SK-N-SH (cell line): ENCODE data around the gene FARSA. TPM values are rescaled to one million over a fixed set of nuclear protein-coding genes. Genes with fewer than 3 reads are reported as not detected.
"Not testable (repeated sequence)": the region's sequence is repeated elsewhere in the genome, so short reads cannot be mapped to it uniquely, and the experiment has no call there.

Source experiments
- CTCF ChIA-PET: fragments of 300-600, 350-600 bp; formaldehyde crosslinking; extraction: SDS; loops from one replicate; lab custom pipeline; 2021; lab: Yijun Ruan, JAX
- POLR2A ChIA-PET: fragments of 350-600 bp; sonication (Branson Sonifier 250); formaldehyde crosslinking; extraction: SDS; loops from one replicate; lab custom pipeline; 2020; ENCODE audit warnings: antibody characterized with exemption, inconsistent platforms; lab: Yijun Ruan, JAX
- DNase-seq: peaks from one replicate; pipeline ENCODE4 v3.0.0; 2012
- H2AFZ ChIP-seq: fragments of 200-600 bp; sonication (generic); 2 replicates; pipeline ENCODE4 v1.8.1; 2016; ENCODE audit warnings: antibody characterized with exemption, mild to moderate bottlenecking, low read depth
- H3F3A ChIP-seq: fragments of 200-600 bp; sonication (generic); replicated peaks from 2 replicates; pipeline ENCODE3; 2016; ENCODE audit warnings: antibody characterized with exemption, mild to moderate bottlenecking; ENCODE audit not compliant: insufficient read depth
- H3K27ac ChIP-seq, 2 experiments: fragments of 200-500 bp in 1 of 2; fragments of 200-600 bp in 1 of 2; sonication (Bioruptor generic) in 1 of 2; sonication (generic), shearing (Covaris generic) in 1 of 2; 2 replicates each; pipeline versions ENCODE4 v1.5.1 to v1.6.1; 2014 to 2016; ENCODE audit warnings: low read depth in 2 of 2, inconsistent platforms in 1 of 2, low read length in 1 of 2, mild to moderate bottlenecking in 1 of 2, mixed read lengths in 1 of 2
- H3K27me3 ChIP-seq: fragments of 200-600 bp; sonication (generic), shearing (Covaris generic); 2 replicates; pipeline ENCODE4 v1.6.1; 2016; ENCODE audit warnings: mixed run types; ENCODE audit not compliant: insufficient read depth
- H3K36me3 ChIP-seq, 2 experiments: fragments of 200-500 bp in 1 of 2; fragments of 200-600 bp in 1 of 2; sonication (Bioruptor generic) in 1 of 2; sonication (generic) in 1 of 2; replicated peaks in 1 of 2; 2 replicates each; pipeline versions ENCODE3 to v1.5.1; 2014 to 2016; ENCODE audit warnings: low read length in 1 of 2, mild to moderate bottlenecking in 1 of 2; ENCODE audit not compliant: insufficient read depth in 2 of 2, control insufficient read depth in 1 of 2
- H3K4me1 ChIP-seq, 2 experiments: fragments of 200-500 bp in 1 of 2; fragments of 200-600 bp in 1 of 2; sonication (Bioruptor generic) in 1 of 2; sonication (generic), shearing (Covaris generic) in 1 of 2; 2 replicates each; pipeline versions ENCODE4 v1.5.1 to v1.6.1; 2014 to 2016; ENCODE audit warnings: low read depth in 1 of 2, low read length in 1 of 2, mixed run types in 1 of 2; ENCODE audit not compliant: insufficient read depth in 2 of 2, control insufficient read depth in 1 of 2
- H3K4me2 ChIP-seq: fragments of 200-600 bp; sonication (generic), shearing (Covaris generic); 2 replicates; pipeline ENCODE4 v1.6.1; 2017; ENCODE audit warnings: mixed run types
- H3K4me3 ChIP-seq, 2 experiments: fragments of 200-500 bp in 1 of 2; fragments of 200-600 bp in 1 of 2; sonication (Bioruptor generic) in 1 of 2; sonication (generic), shearing (Covaris generic) in 1 of 2; 2 replicates each; pipeline versions ENCODE4 v1.5.1 to v1.8.1; 2014 to 2016; ENCODE audit warnings: low read depth in 2 of 2, inconsistent platforms in 1 of 2, low read length in 1 of 2, mild to moderate bottlenecking in 1 of 2, mixed read lengths in 1 of 2, moderate library complexity in 1 of 2
- H3K79me2 ChIP-seq: fragments of 200-600 bp; sonication (generic); 2 replicates; pipeline ENCODE4 v1.8.1; 2017; ENCODE audit warnings: mild to moderate bottlenecking; ENCODE audit not compliant: insufficient read depth
- H3K9ac ChIP-seq: fragments of 200-600 bp; sonication (generic); 2 replicates; pipeline ENCODE4 v1.6.1; 2017; ENCODE audit warnings: mixed run types
- H3K9me2 ChIP-seq: fragments of 200-600 bp; sonication (generic); 2 replicates; pipeline ENCODE4 v1.6.1; 2017; ENCODE audit warnings: mixed run types
- H3K9me3 ChIP-seq: fragments of 200-600 bp; sonication (generic); 2 replicates; pipeline ENCODE4 v1.6.1; 2017; ENCODE audit warnings: mixed run types, mild to moderate bottlenecking, moderate library complexity
- H4K20me1 ChIP-seq: fragments of 200-600 bp; sonication (generic); 2 replicates; pipeline ENCODE4 v1.6.1; 2017; ENCODE audit warnings: mild to moderate bottlenecking, mixed run types; ENCODE audit not compliant: insufficient read depth
- CTCF ChIP-seq: fragments of 200-600 bp; sonication (generic); IDR thresholded peaks from 2 replicates; pipeline ENCODE4 v1.6.1; 2017; ENCODE audit warnings: antibody characterized with exemption, mild to moderate bottlenecking, moderate library complexity
- ELF1 ChIP-seq: IDR thresholded peaks from 2 replicates; pipeline ENCODE4 v1.4.0; 2012
- EP300 ChIP-seq, 2 experiments: IDR thresholded peaks; 2 replicates each; pipeline versions ENCODE4 v1.4.0 to v1.6.1; 2012; ENCODE audit warnings: borderline replicate concordance in 1 of 2, low read depth in 1 of 2, low read length in 1 of 2
- GATA2 ChIP-seq: sonication (generic); formaldehyde crosslinking; IDR thresholded peaks from 2 replicates; pipeline ENCODE4 v1.5.0; 2020; ENCODE audit warnings: mild to moderate bottlenecking, missing genetic modification reagents
- IRF3 ChIP-seq: fragments of 150-350 bp; IDR thresholded peaks from 2 replicates; pipeline ENCODE4 v1.6.1; 2016; ENCODE audit warnings: mild to moderate bottlenecking, low read depth, low read length
- JUND ChIP-seq: IDR thresholded peaks from 2 replicates; pipeline ENCODE4 v1.4.0; 2012
- POLR2AphosphoS5 ChIP-seq: IDR thresholded peaks from 2 replicates; pipeline ENCODE4 v1.6.1; 2012; ENCODE audit warnings: low read depth, low read length
- RFX5 ChIP-seq: IDR thresholded peaks from 2 replicates; pipeline ENCODE4 v1.6.1; 2012; ENCODE audit warnings: mild to moderate bottlenecking, improper control_type of control experiment, low read length
- SIN3A ChIP-seq: IDR thresholded peaks from 2 replicates; pipeline ENCODE4 v1.6.1; 2012; ENCODE audit warnings: low read depth, mild to moderate bottlenecking, low read length, moderate library complexity, borderline replicate concordance
- TAF1 ChIP-seq: IDR thresholded peaks from 2 replicates; pipeline ENCODE4 v1.6.1; 2012; ENCODE audit warnings: low read depth, mild to moderate bottlenecking, low read length, moderate library complexity, borderline replicate concordance
- YY1 ChIP-seq: IDR thresholded peaks from 2 replicates; pipeline ENCODE4 v1.4.0; 2012; ENCODE audit warnings: low read depth, mild to moderate bottlenecking
- WGBS: methylation state at CpG from one replicate; pipeline ENCODE4 v1.1.6; 2017; ENCODE audit warnings: low lambda C conversion rate; 5-methylcytosine and 5-hydroxymethylcytosine counted together
- polyA plus RNA-seq, 3 experiments: library from polyadenylated mRNA; depleted of rRNA; stranded (reverse); fragments of >200 nt; gene quantifications; 2 replicates each; pipeline ENCODE4 v1.2.3, GENCODE V29; 2012
- TF ChIP-seq, protein P1 (sequence below): fragments of 150-350 bp; IDR thresholded peaks from 2 replicates; pipeline ENCODE4 v1.6.1; 2017; ENCODE audit warnings: antibody characterized with exemption, low read length, low read depth, borderline replicate concordance
- TF ChIP-seq, protein P2 (sequence below): IDR thresholded peaks from 2 replicates; pipeline ENCODE4 v1.6.1; 2012; ENCODE audit warnings: mild to moderate bottlenecking, low read depth, low read length, moderate library complexity

Gene FARSA
- polyA plus RNA-seq, 1 of the 3 experiments (the other 2 are of a cell fraction): 170 TPM

GRCh38 chr19:12890787-12891552 lies 42.5 kb downstream of the FARSA start, which contains the start of gene GCDH (continued):
- TF ChIP-seq TAF1: peak; percentile 52; the same call in 1 of the 2 replicates
- TF ChIP-seq POLR2AphosphoS5: peak; percentile 56
- TF ChIP-seq, protein P1, sequence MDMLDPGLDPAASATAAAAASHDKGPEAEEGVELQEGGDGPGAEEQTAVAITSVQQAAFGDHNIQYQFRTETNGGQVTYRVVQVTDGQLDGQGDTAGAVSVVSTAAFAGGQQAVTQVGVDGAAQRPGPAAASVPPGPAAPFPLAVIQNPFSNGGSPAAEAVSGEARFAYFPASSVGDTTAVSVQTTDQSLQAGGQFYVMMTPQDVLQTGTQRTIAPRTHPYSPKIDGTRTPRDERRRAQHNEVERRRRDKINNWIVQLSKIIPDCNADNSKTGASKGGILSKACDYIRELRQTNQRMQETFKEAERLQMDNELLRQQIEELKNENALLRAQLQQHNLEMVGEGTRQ: no peak
- peak; percentile 76 for TF ChIP-seq RFX5
- TF ChIP-seq, protein P2, sequence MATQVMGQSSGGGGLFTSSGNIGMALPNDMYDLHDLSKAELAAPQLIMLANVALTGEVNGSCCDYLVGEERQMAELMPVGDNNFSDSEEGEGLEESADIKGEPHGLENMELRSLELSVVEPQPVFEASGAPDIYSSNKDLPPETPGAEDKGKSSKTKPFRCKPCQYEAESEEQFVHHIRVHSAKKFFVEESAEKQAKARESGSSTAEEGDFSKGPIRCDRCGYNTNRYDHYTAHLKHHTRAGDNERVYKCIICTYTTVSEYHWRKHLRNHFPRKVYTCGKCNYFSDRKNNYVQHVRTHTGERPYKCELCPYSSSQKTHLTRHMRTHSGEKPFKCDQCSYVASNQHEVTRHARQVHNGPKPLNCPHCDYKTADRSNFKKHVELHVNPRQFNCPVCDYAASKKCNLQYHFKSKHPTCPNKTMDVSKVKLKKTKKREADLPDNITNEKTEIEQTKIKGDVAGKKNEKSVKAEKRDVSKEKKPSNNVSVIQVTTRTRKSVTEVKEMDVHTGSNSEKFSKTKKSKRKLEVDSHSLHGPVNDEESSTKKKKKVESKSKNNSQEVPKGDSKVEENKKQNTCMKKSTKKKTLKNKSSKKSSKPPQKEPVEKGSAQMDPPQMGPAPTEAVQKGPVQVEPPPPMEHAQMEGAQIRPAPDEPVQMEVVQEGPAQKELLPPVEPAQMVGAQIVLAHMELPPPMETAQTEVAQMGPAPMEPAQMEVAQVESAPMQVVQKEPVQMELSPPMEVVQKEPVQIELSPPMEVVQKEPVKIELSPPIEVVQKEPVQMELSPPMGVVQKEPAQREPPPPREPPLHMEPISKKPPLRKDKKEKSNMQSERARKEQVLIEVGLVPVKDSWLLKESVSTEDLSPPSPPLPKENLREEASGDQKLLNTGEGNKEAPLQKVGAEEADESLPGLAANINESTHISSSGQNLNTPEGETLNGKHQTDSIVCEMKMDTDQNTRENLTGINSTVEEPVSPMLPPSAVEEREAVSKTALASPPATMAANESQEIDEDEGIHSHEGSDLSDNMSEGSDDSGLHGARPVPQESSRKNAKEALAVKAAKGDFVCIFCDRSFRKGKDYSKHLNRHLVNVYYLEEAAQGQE: 0 out of 2 replicates have a peak, but pooled peaks have one; percentile 16
- TF ChIP-seq ELF1: peak; percentile 82

- H3K9me2 ChIP-seq, H4K20me1 ChIP-seq, H3K27ac ChIP-seq, H3K4me1 ChIP-seq, H3K36me3 ChIP-seq, H3K9me3 ChIP-seq, H3F3A ChIP-seq, DNase-seq, H3K27me3 ChIP-seq: not testable (repeated sequence)
- CTCF ChIA-PET: interaction anchor here (1.0 to 2.7 kb wide), 11 partner anchors 9 to 83 kb away, joined by 3 to 13 read pairs (median 3); partner anchors contain the start of genes DNASE2 and RNASEH2A
- POLR2A ChIA-PET: interaction anchor here (0.8 to 2.3 kb wide), 15 partner anchors 9 to 262 kb away, joined by 3 to 21 read pairs (median 4); partner anchors contain the start of genes CALR, DNASE2, FARSA and JUNB
- Histone ChIP-seq H3K9ac (peak overlapping the region; percentile 30; the same call in 1 of the 2 replicates), H3K4me2 (peak overlapping the region; percentile 75), H2AFZ (peak overlapping the region; percentile 72), H3K4me3 (peak overlapping the region; percentile 39 to 46), H3K79me2 (peaks cover 13% of the 10 kb centered on the region)
- 22% methylated on average over 10 of the region's 10 CpGs for WGBS
These were observed 43.2 kb downstream of the FARSA start for GRCh38 chr19:12890299-12890786.

- no peaks in the 10 kb centered on the region for H3K36me3 ChIP-seq
- no peak overlapping the region for H2AFZ ChIP-seq
- H3F3A ChIP-seq: no peaks in the 10 kb centered on the region
- no peak overlapping the region for H3K4me2 ChIP-seq
- no peaks in the 10 kb centered on the region for H3K9me3 ChIP-seq
- ChIA-PET POLR2A (interaction anchor here (0.8 kb wide), 1 partner anchor 1491 kb away, joined by 4 read pairs; no protein-coding TSS in a partner anchor), CTCF (interaction anchor here (1.0 kb wide), 1 partner anchor 77 kb away, joined by 3 read pairs; no protein-coding TSS in a partner anchor)
- peaks cover 6 to 13% of the 10 kb centered on the region in 2 experiments; a peak in 2 of 4 replicates for H3K4me1 ChIP-seq
- H3K79me2 ChIP-seq: peaks cover 13% of the 10 kb centered on the region
- 51% methylated on average over 5 of the region's 5 CpGs for WGBS
- H3K4me3 ChIP-seq: no peak overlapping the region
- H3K9me2 ChIP-seq: no peaks in the 10 kb centered on the region
- no peak overlapping the region for H3K27ac ChIP-seq
- no peaks in the 10 kb centered on the region for H4K20me1 ChIP-seq
- peaks cover 11% of the 10 kb centered on the region; the same call in 1 of the 2 replicates for H3K27me3 ChIP-seq
- no peak overlapping the region for H3K9ac ChIP-seq
- no peak for DNase-seq
- TF ChIP-seq SIN3A (no peak), JUND (no peak), CTCF (no peak), GATA2 (no peak), YY1 (no peak), IRF3 (no peak), EP300 (IDR thresholded peaks at IDR 0.05; ENCODE audit: borderline replicate concordance in 1 of 2, low read depth in 1 of 2, low read length in 1 of 2) (no peak)
- TF ChIP-seq, protein P1: no peak
These were observed 45.4 kb downstream of the FARSA start for GRCh38 chr19:12888006-12888603.
